ENCODE data around the gene PDGFC.

The PDGFC gene

GRCh38 chr4:156738766-156739165 lies 232.8 kb downstream of the PDGFC start:
- H3K4me3 ChIP-seq (ENCODE audit: low read depth, low read length) = no peak overlapping the region
- TF ChIP-seq CTCF (IDR thresholded peaks at IDR 0.05; ENCODE audit: low read depth, low read length, missing control alignments) = no peak

GRCh38 chr4:156734965-156735895 lies 236.4 kb downstream of the PDGFC start:
- no peak for DNase-seq (ENCODE audit: low read depth)
- no peak overlapping the region for H3K4me3 ChIP-seq (ENCODE audit: low read depth, low read length)
- no peak for TF ChIP-seq CTCF (IDR thresholded peaks at IDR 0.05; ENCODE audit: low read depth, low read length, missing control alignments)

More at GRCh38 chr4:156738766-156739165, 232.8 kb downstream of the PDGFC start:
- DNase-seq (ENCODE audit: low read depth) = no peak

- no peak overlapping the region for H3K4me3 ChIP-seq (ENCODE audit: low read depth, low read length)
- no peak for DNase-seq (ENCODE audit: low read depth)
- no peak for TF ChIP-seq CTCF (IDR thresholded peaks at IDR 0.05; ENCODE audit: low read depth, low read length, missing control alignments)
Measured at GRCh38 chr4:156733582-156733981, 238.0 kb downstream of the PDGFC start.

- TF ChIP-seq CTCF (IDR thresholded peaks at IDR 0.05; ENCODE audit: low read depth, low read length, missing control alignments) = no peak
- H3K4me3 ChIP-seq (ENCODE audit: low read depth, low read length) = no peak overlapping the region
- DNase-seq (ENCODE audit: low read depth) = no peak
Measured at GRCh38 chr4:156732634-156733033, 239.0 kb downstream of the PDGFC start.

GRCh38 chr4:156729416-156729815 lies 242.2 kb downstream of the PDGFC start:
- TF ChIP-seq CTCF (IDR thresholded peaks at IDR 0.05; ENCODE audit: low read depth, low read length, missing control alignments) = no peak
- no peak for DNase-seq (ENCODE audit: low read depth)
- H3K4me3 ChIP-seq (ENCODE audit: low read depth, low read length) = no peak overlapping the region

- DNase-seq (ENCODE audit: low read depth) = no peak
- no peak overlapping the region for H3K4me3 ChIP-seq (ENCODE audit: low read depth, low read length)
- no peak for TF ChIP-seq CTCF (IDR thresholded peaks at IDR 0.05; ENCODE audit: low read depth, low read length, missing control alignments)
Measured at GRCh38 chr4:156725257-156725656, 246.3 kb downstream of the PDGFC start.

Measured in GM12864 (cell line).